Left lung (tissue), 10 donors: Measurements from ENCODE around the gene GATD1. TPM values are rescaled to one million over a fixed set of nuclear protein-coding genes. Genes with fewer than 3 reads are reported as not detected.

ENCODE experiments used
- ATAC-seq: fragments of 200-7000 bp; cut with Tn5 transposase; one replicate; pipeline ENCODE4 v1.9.1; 2020; ENCODE audit warnings: moderate library complexity
- DNase-seq, 4 donors: peaks; one replicate each; pipeline ENCODE4 v3.0.0-alpha.2; 2013 to 2020
- H3K27ac ChIP-seq, 2 donors: fragments of 200-600 bp; sonication (generic) in 1 of 2; one replicate each; pipeline versions ENCODE4 v1.5.0 to v1.8.0; 2020 to 2021
- H3K27me3 ChIP-seq, 2 donors: fragments of 200-600 bp; sonication (generic) in 1 of 2; one replicate each; pipeline versions ENCODE4 v1.5.0 to v1.8.0; 2020 to 2021
- H3K36me3 ChIP-seq, 2 donors: fragments of 200-600 bp; sonication (generic) in 1 of 2; one replicate each; pipeline versions ENCODE4 v1.5.0 to v1.8.0; 2020 to 2021
- H3K4me1 ChIP-seq, 2 donors: fragments of 200-600 bp; one replicate each; pipeline ENCODE4 v1.8.0; 2021
- H3K4me3 ChIP-seq, 2 donors: fragments of 200-600 bp; sonication (generic) in 1 of 2; one replicate each; pipeline versions ENCODE4 v1.5.0 to v1.8.0; 2020 to 2021; ENCODE audit warnings: mild to moderate bottlenecking in 1 of 2
- H3K9me3 ChIP-seq, 2 donors: fragments of 200-600 bp; sonication (generic) in 1 of 2; one replicate each; pipeline versions ENCODE4 v1.5.0 to v1.8.0; 2020 to 2021
- CTCF ChIP-seq, 2 donors: fragments of 200-600 bp; sonication (generic) in 1 of 2; IDR thresholded peaks; one replicate each; pipeline versions ENCODE4 v1.5.0 to v1.8.0; 2021; ENCODE audit warnings: antibody characterized with exemption in 2 of 2
- intact Hi-C, 2 donors: fragments of 100-400 bp; cut with DNase I; formaldehyde crosslinking; loops; one replicate each; pipeline versions ENCODE4 v1.11.2 to v1.14.2; 2022
- polyA plus RNA-seq, 6 donors: library from polyadenylated mRNA; unstranded; fragments of 120-200 nt; gene quantifications; one replicate each; pipeline ENCODE4 v1.2.1, GENCODE V29; 2013; ENCODE audit not compliant: insufficient read length in 6 of 6
- total RNA-seq, 2 donors: library from RNA; stranded (reverse); fragmentation: NEBNext Ultra II Directional; extraction: Animal tissue kit (Norgen Biotek cat#: 25700); gene quantifications; one replicate each; pipeline ENCODE4 v1.2.1, GENCODE V29; 2021
- donor health status: DM: no; HTN: yes; CAD: no.
- donor health status: DM: no; HTN: no; CAD: no.

The GATD1 gene
- total and polyA plus RNA-seq, 8 donors = 51.7 to 87.1 (median 64.7) TPM

DNA sequence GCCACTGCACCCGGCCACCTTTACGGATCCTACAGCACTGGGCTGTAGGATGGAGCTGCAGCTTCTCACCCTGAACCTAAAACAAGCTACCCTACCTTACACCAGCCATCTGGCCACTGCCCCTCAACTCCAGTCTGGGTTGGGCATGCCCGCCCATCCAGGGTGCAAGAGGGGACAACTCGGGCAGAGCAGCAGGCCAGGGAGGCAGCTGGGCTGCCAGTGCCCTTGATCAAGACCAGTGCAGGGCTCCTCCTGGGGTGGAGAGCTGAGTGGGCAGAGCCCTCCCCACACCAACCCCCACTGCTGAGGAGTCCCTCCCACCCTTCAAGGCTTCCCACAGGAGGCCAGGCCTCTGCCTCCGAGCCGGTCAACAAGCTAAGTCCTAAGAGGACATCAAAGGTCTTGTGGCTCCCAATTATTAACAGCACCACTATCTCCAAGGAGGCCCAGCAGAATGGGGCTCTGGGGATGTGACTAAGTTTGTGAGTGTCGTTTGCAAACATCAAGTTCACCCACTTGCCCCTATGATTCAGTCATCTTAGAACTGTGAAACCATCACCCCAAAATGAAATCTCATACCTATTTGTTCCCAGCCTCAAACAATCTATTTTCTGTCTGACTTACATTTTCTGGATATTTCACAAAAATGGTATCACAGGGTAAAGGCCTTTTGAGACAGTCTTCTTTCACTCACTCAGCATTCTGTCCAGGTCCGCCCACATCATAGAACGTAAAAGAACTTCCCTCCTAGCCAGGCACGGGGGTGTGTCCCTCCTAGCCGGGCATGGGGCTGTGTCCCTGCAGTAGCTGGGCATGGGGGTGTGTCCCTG lies 11.0 kb downstream of the GATD1 start:
- no peak overlapping the region for H3K4me3 ChIP-seq
- no peak for DNase-seq
- H3K9me3 ChIP-seq = no peaks in the 10 kb centered on the region
- no peaks in the 10 kb centered on the region for H3K27me3 ChIP-seq
- peaks cover 0 to 12% of the 10 kb centered on the region in 2 donors for H3K4me1 ChIP-seq
- intact Hi-C loops = no loop called here
- no peak for ATAC-seq
- TF ChIP-seq CTCF (IDR thresholded peaks at IDR 0.05) = no peak
- H3K27ac ChIP-seq = no peak overlapping the region
- peaks cover 0 to 83% of the 10 kb centered on the region in 2 donors for H3K36me3 ChIP-seq

DNA sequence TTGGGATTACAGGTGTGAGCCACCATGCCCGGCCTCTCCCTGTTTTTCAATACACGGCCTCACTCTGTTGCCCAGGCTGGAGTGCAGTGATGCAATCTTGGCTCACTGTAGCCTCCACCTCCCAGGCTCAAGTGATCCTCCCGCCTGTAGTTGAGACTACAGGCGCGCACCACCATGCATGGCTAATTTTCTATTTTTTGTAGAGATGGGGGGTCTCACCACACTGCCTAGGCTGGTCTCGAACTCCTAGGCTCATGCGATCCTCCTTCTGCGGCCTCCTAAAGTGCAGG lies 11.5 kb downstream of the GATD1 start:
- ATAC-seq = no peak
- no peaks in the 10 kb centered on the region for H3K27me3 ChIP-seq
- H3K4me1 ChIP-seq = peaks cover 0 to 12% of the 10 kb centered on the region in 2 donors
- intact Hi-C loops = no loop called here
- no peak overlapping the region for H3K27ac ChIP-seq
- no peak for TF ChIP-seq CTCF (IDR thresholded peaks at IDR 0.05)
- H3K9me3 ChIP-seq = no peaks in the 10 kb centered on the region
- no peak for DNase-seq
- peaks cover 0 to 83% of the 10 kb centered on the region in 2 donors for H3K36me3 ChIP-seq
- H3K4me3 ChIP-seq = no peak overlapping the region

DNA sequence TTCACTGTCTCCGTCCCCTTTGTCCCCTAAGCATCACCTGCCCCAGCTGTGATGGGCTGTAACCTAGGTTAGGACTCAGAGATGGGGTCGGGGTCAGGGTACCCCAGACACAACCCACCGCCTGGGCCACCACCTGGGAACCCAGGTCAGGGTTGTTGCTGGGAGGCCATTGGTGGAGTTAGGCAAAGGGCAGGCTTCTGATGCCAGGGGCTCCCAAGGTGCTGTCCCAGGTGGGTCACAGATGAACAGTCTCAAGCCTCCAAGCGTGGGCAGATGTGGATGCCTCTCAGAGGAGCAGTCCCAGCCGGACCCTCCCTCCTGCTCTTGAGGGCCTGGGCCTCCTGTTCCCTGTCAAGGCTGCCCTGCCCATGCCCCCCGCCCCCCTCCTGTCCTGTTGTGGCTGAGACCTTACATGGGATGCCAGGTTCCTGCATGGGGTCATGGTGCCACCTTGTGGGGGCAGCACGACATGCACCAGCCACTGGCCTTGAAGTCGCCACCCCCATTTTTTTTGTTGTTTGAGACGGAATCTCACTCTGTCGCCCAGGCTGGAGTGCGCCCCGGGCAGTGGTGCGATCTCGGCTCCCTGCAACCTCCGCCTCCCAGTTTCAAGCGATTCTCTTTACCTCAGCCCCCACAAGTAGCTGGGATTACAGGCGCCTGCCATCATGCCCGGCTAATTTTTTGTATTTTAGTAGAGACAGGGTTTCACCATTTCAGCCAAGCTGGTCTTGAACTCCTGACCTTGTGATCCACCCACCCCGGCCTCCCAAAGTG lies 12.1 kb downstream of the GATD1 start:
- DNase-seq (peak in 2 of 4 donors; percentile 55 to 83), ATAC-seq (peak; percentile 45)
- peaks cover 0 to 83% of the 10 kb centered on the region in 2 donors for H3K36me3 ChIP-seq
- H3K9me3 ChIP-seq = no peaks in the 10 kb centered on the region
- peaks cover 0 to 12% of the 10 kb centered on the region in 2 donors for H3K4me1 ChIP-seq
- H3K27ac ChIP-seq = no peak overlapping the region
- H3K4me3 ChIP-seq = no peak overlapping the region
- no peaks in the 10 kb centered on the region for H3K27me3 ChIP-seq
- intact Hi-C loops = no loop called here
- peak; percentile 47 to 62 for TF ChIP-seq CTCF (IDR thresholded peaks at IDR 0.05)

DNA sequence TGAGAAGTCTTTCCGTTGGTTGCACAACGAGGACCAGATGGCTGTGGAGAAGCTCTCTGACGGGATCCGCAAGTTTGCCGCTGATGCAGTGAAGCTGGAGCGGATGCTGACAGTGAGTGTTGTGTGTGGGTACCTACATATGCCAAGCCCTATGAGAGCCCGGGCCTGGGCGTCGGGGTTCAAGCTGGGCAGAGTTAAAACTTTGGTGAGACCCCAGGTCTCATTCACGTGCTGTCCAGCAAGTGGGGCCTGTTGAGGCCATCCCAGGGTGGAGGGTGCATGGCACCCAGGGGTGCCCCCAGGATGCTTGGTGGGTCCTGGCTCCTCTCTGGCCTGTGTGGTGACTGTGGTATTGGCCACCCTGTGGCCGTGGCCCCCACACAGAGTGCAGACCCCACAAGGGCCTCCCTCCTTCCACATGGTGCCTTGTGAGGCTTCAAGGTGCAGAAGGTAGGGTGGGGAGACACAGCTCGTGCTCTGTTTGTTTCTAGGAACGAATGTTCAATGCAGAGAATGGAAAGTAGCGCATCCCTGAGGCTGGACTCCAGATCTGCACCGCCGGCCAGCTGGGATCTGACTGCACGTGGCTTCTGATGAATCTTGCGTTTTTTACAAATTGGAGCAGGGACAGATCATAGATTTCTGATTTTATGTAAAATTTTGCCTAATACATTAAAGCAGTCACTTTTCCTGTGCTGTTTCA lies 12.8 kb downstream of the GATD1 start:
- intact Hi-C loops = no loop called here
- H3K27me3 ChIP-seq = no peaks in the 10 kb centered on the region
- no peak overlapping the region for H3K4me3 ChIP-seq
- H3K27ac ChIP-seq = no peak overlapping the region
- ATAC-seq = no peak
- no peaks in the 10 kb centered on the region for H3K9me3 ChIP-seq
- H3K36me3 ChIP-seq = peaks cover 0 to 83% of the 10 kb centered on the region in 2 donors
- peaks cover 0 to 12% of the 10 kb centered on the region in 2 donors for H3K4me1 ChIP-seq
- TF ChIP-seq CTCF (IDR thresholded peaks at IDR 0.05) = no peak
- no peak for DNase-seq
